UCSD-AML1 (cell line): Measurements from ENCODE around the gene KRT3.
"Not testable (repeated sequence)": the region's sequence is repeated elsewhere in the genome, so short reads cannot be mapped to it uniquely, and the experiment has no call there.

ENCODE experiments used
- DNase-seq: peaks from one replicate; lab custom pipeline; 2025; ENCODE audit not compliant: unreplicated experiment; lab: John Stamatoyannopoulos, UW

Gene KRT3

GRCh38 chr12:52763036-52763659, 32.8 kb downstream of the KRT3 start:
- no peak for DNase-seq

- DNase-seq = no peak
Observed at GRCh38 chr12:52761802-52762201, 34.1 kb downstream of the KRT3 start.

- not testable (repeated sequence) for DNase-seq
Observed at GRCh38 chr12:52761218-52761617, 34.7 kb downstream of the KRT3 start.

- DNase-seq = no peak
Observed at GRCh38 chr12:52760623-52761022, 35.3 kb downstream of the KRT3 start.

GRCh38 chr12:52759695-52760094, 36.2 kb downstream of the KRT3 start:
- DNase-seq = no peak

DNA sequence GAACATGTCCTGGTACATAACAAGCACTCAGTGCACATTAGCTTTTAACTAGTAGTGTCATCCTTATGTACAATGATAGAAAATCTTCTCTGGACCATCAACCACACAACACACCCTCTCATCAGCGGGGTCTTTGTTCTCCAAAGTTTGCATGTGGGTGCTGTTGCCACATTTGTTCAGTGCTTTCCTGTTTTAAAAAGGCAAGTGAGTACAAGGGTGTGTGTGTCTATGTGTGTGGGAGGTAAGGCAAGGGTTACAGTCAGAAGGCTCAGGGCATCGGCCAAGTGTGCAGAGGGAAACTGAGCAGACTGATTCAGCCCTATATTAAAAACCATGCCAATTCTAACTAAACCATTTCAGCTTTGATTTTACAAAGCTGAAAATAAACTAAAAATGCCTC, 36.7 kb downstream of the KRT3 start:
- no peak for DNase-seq

- no peak for DNase-seq
Observed at GRCh38 chr12:52757449-52758176, 38.3 kb downstream of the KRT3 start.

DNA sequence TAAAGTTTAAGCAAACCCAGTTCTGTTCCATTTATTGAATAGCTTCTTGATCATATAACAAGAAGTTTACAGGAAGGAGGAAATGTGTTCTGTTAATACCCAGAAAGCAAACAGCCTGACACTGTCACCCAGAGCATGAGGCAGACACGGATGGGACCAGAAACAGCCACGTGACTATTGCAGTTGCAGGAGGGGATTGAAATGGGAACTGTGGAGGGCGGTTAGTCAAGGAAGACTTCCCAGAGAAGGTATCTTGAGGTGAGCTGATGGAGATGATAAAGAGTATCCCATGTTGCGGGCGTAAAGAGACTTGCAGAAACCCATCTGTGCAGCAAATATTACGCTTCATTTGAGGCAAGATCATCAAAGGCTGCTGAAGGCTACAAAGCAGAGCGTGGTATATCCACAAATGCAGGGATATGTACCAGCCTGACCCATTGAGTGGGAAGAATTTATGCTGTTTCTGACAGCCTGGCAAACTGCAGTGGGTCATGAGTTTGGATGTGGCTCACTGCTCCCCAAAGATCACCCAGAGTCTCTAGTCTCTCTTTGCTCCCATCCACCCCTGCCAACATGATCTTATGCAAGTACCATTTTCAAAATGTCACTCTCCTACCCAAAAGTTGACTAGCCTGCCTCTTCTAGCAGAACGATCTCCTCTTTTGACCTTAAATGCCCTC, 39.5 kb downstream of the KRT3 start:
- DNase-seq = no peak

DNA sequence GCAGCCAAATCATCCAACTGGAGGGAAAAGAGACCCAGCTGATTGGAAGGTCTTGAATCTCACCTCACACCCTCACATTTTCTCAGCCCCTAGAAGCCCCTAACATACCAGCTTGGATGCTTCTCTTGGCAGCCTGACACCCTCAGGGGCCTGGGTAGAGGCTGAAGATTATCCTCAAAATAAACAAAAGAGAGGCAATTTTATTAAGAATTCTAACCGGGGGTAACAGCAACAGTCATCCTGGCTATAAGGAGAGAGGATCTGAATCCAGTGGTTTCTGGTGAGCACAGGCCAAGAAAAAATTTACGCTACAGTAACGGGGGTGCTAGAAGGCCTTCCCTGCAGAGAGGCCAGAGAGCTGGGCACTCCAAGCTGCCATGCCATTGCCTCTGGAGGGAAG, 40.4 kb downstream of the KRT3 start:
- DNase-seq = no peak

GRCh38 chr12:52754135-52754534, 41.8 kb downstream of the KRT3 start:
- DNase-seq = no peak

DNA sequence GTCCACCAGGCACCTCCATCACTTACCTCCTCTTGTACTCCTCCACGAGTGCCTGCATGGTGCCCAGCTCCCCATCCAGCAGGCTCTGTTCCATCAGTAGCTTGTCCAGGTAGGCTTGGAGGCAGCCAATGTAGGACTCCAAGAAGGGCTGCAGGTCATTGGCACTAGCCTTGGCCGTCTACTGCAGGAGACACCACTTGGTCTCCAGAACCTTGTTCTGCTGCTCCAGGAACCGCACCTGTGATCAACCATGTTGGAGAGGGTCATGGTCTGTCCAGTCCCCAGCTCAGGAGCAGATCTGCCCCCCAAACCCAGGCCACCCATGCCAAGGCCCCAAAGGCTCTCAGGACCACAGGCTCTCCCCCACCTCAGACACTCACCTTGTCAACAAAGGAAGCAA, 42.6 kb downstream of the KRT3 start:
- no peak for DNase-seq

DNA sequence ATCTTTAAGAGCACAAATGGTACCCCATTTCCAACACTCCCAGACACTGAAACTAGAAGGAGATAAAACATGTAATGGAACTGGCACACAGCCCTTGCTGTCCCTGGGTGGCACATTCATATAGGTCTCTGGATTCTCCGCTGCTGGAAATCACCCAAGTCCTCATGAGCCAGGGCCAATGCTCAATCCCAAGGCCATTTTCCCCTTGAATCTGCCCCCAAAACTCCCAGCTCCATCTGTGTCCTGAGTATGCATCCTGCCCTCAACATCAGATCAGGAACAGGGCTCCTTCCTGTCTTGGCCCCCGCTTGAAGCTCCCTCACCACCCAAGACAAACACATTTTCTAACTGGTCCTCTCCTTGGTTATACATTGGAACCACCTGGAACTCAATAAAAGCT, 43.4 kb downstream of the KRT3 start:
- DNase-seq = no peak

DNA sequence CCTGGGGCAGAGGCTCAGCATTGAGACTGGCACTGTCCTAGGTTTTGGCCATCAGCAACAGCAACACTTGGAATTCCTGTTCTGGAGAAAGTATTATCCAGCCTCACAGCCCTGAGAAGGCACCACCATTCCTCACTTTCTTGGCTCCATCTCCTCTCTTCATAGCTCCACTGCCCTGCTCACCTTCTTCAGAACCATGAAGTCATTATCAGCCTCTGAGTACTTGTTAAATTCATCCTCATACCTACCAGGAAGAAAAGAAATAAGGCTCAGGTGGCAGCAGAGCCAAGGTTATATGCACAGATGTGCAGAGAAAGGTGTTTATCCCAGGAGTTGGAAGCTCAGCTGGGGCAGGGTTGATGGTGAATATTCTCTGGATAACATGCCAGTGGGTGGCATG, 44.1 kb downstream of the KRT3 start:
- DNase-seq = no peak

DNA sequence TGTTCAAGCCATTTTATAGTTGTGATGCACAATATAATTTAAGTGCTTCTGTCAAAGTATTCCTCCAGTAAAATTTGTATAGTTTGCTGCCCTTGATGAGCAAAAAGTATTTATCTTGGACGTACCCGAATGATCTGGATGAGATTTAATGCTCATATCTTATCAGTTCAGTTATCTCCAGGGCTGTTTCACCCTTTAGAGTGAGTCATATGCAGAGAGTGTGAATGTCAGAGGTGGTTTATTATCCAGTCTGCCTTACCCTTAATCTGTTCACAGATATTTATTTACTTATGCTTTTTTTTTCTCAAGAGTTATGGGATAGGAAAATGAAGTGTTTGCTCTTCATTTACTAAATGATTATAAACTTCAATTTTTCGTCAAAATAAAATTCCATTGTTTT, 45.4 kb downstream of the KRT3 start:
- not testable (repeated sequence) for DNase-seq

DNA sequence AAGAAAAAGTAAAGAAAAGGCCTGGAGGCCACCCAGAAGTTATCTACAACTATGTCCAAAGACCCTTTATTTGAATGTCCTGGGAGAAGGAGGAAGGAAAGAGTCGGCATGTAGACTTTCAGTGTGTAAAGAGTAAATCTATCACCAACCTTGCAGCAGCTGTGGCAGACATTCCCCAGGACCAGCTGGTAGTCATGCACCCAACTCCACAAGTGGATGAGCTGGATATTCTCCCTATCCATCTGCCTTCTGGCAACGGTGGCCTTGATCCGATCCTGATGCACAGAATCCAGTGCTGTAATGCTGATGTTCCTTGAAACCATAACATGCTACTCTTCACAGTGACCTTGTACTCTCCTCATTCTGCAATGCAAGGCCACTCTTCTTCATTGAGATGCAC, 46.1 kb downstream of the KRT3 start:
- no peak for DNase-seq

DNA sequence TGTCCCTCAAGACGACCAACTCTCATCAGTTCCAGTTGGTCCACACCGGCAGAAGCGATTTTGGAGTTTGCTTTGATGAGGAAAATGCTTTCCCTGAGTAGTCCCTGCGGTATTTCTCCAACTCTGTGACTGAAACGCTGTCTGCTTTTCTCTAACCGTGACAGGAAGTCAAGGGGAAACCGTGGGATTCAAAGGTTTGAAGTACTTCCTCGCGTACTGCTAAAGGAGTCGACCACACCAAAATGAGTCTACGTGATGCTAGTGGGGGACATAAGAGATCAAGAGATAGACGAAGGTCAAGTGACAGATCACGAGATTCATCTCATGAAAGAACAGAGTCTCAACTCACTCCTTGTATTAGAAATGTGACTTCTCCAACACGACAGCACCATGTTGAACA, 47.3 kb downstream of the KRT3 start:
- no peak for DNase-seq

- DNase-seq = no peak
Observed at GRCh38 chr12:52745554-52745953, 50.4 kb downstream of the KRT3 start.

DNA sequence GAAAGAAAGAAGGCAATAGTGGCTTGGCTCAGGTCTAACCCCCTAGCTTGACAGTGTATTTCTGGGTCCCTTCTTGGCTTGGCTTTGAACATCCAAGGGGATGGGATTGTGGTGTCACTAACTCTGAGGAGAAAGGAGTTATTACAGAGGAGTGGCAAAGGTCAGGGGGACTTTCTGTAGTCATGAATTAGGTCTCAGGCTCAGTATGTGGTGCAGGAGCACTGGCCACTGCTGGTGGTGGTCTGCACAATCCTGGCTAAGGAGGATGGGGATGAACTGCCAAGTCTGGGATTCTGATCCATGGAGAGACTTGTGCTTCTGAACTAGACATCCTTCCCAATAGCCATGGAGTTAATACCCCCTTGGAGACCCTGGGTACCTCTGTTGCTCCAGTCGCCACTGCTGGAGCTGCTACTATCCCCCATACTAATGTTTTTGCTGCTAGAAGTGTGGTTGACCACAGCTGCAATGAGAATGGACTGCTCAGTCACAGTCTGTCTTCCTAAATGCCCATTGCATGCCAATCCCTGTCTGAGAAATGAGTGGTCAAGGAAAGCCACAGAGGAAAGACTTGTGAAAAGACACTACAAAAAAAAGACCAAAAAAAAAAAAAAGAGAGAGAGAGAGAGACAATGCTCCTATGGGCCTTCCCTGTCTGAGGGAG, 51.3 kb downstream of the KRT3 start:
- no peak for DNase-seq

GRCh38 chr12:52742822-52743457, 53.0 kb downstream of the KRT3 start:
- DNase-seq = no peak

DNA sequence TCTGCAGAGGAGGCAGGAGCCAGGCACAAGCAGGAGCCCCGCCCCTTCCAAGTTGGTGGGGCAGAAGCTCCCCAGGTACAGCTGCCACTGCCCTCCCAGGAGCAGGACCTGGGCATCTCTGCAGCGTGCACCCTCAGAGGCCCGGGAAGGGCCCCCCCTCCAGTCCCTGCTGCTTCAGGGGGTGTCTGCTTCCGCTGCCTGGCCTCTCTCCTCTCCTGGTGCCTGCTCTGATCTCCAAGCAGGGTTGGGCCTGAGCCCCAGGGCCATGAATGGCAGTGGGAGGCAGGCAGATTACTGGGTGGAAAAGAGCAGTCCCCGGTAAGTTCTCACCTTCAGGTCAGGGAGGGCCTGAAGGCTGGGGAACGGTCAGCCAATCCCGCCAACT, 53.7 kb downstream of the KRT3 start:
- DNase-seq = no peak
